ENCODE results near the gene PFKL. TPM values are rescaled to one million over a fixed set of nuclear protein-coding genes. Genes with fewer than 3 reads are reported as not detected.

Gene PFKL
- total and polyA plus RNA-seq, 2 of the 8 experiments (the other 6 are each of a cell fraction or from before 2014, with no cell fraction given): 80.2 to 82.3 TPM

Other genes starting within 250 kb of the PFKL start
- 6.7 and 11.8 TPM in 2 replicates for gene PWP2, start 192.7 kb upstream of the PFKL start, total RNA-seq (2021; fragmentation: NEBNext Ultra II Directional; extraction: Animal tissue kit (Norgen Biotek cat#: 25700))
- 4.3 and 4.4 TPM in 2 replicates for gene PWP2, start 192.7 kb upstream of the PFKL start, polyA plus RNA-seq (2011; rRNA removed)
- gene GATD3, start 166.4 kb upstream of the PFKL start, total RNA-seq (2021; fragmentation: NEBNext Ultra II Directional; extraction: Animal tissue kit (Norgen Biotek cat#: 25700)): 5.4 and 9.7 TPM in 2 replicates
- gene GATD3, start 166.4 kb upstream of the PFKL start, polyA plus RNA-seq (2011; rRNA removed): 17.9 and 24.8 TPM in 2 replicates
- 5.5 and 6.7 TPM in 2 replicates for gene ICOSLG, start 59.1 kb upstream of the PFKL start, total RNA-seq (2021; fragmentation: NEBNext Ultra II Directional; extraction: Animal tissue kit (Norgen Biotek cat#: 25700))
- gene ICOSLG, start 59.1 kb upstream of the PFKL start, polyA plus RNA-seq (2011; rRNA removed): 2.3 and 3.1 TPM in 2 replicates
- gene DNMT3L, start 38.2 kb upstream of the PFKL start, total RNA-seq (2021; fragmentation: NEBNext Ultra II Directional; extraction: Animal tissue kit (Norgen Biotek cat#: 25700)): not detected in 2 replicates
- gene DNMT3L, start 38.2 kb upstream of the PFKL start, polyA plus RNA-seq (2011; rRNA removed): 0.06 and 0.30 TPM in 2 replicates
- 0.10 TPM in 1 of 2 replicates, not detected in the other for gene AIRE, start 14.2 kb upstream of the PFKL start, total RNA-seq (2021; fragmentation: NEBNext Ultra II Directional; extraction: Animal tissue kit (Norgen Biotek cat#: 25700))
- 0.09 and 0.20 TPM in 2 replicates for gene AIRE, start 14.2 kb upstream of the PFKL start, polyA plus RNA-seq (2011; rRNA removed)
- 10.6 and 11.6 TPM in 2 replicates for gene CFAP410, start 39.3 kb downstream of the PFKL start, total RNA-seq (2021; fragmentation: NEBNext Ultra II Directional; extraction: Animal tissue kit (Norgen Biotek cat#: 25700))
- 12.0 and 20.5 TPM in 2 replicates for gene CFAP410, start 39.3 kb downstream of the PFKL start, polyA plus RNA-seq (2011; rRNA removed)
- 0.28 and 0.36 TPM in 2 replicates for gene TRPM2, start 53.6 kb downstream of the PFKL start, total RNA-seq (2021; fragmentation: NEBNext Ultra II Directional; extraction: Animal tissue kit (Norgen Biotek cat#: 25700))
- gene TRPM2, start 53.6 kb downstream of the PFKL start, polyA plus RNA-seq (2011; rRNA removed): 0.17 and 0.27 TPM in 2 replicates
- 5.4 and 5.9 TPM in 2 replicates for gene LRRC3, start 155.5 kb downstream of the PFKL start, total RNA-seq (2021; fragmentation: NEBNext Ultra II Directional; extraction: Animal tissue kit (Norgen Biotek cat#: 25700))
- gene LRRC3, start 155.5 kb downstream of the PFKL start, polyA plus RNA-seq (2011; rRNA removed): 3.1 and 4.7 TPM in 2 replicates
- gene KRTAP10-1, start 240.1 kb downstream of the PFKL start, total RNA-seq (2021; fragmentation: NEBNext Ultra II Directional; extraction: Animal tissue kit (Norgen Biotek cat#: 25700)): not detected in 2 replicates
- gene KRTAP10-1, start 240.1 kb downstream of the PFKL start, polyA plus RNA-seq (2011; rRNA removed): 0.08 TPM in 1 of 2 replicates, not detected in the other

Data from H1 (cell line).